Left ventricle myocardium inferior (tissue), 1 donor: ENCODE data around the gene PDE6A. TPM values are rescaled to one million over a fixed set of nuclear protein-coding genes. Genes with fewer than 3 reads are reported as not detected.

Experiments used
- DNase-seq: peaks from one replicate; pipeline ENCODE4 v3.0.0-alpha.2; 2020
- H3K27ac ChIP-seq: fragments of 200-600 bp; replicated peaks from 2 replicates; pipeline ENCODE4 v1.8.0; 2021
- H3K27me3 ChIP-seq: fragments of 200-600 bp; 2 replicates; pipeline ENCODE4 v1.8.0; 2021; ENCODE audit warnings: low read depth
- H3K36me3 ChIP-seq: fragments of 200-600 bp; 2 replicates; pipeline ENCODE4 v1.8.0; 2021
- H3K4me1 ChIP-seq: fragments of 200-600 bp; 2 replicates; pipeline ENCODE4 v1.8.0; 2021
- H3K4me3 ChIP-seq: fragments of 200-600 bp; 2 replicates; pipeline ENCODE4 v1.8.0; 2021; ENCODE audit warnings: mild to moderate bottlenecking, moderate library complexity
- H3K9me3 ChIP-seq: fragments of 200-600 bp; replicated peaks from 2 replicates; pipeline ENCODE4 v1.8.0; 2021
- intact Hi-C: fragments of 100-400 bp; cut with micrococcal nuclease; formaldehyde crosslinking; loops from one replicate; pipeline ENCODE4 v1.11.0; 2022
- total RNA-seq: library from RNA; stranded (reverse); fragmentation: NEBNext Ultra II Directional; extraction: Animal tissue kit (Norgen Biotek cat#: 25700); gene quantifications from one replicate; pipeline ENCODE4 v1.2.1, GENCODE V29; 2021
- TF ChIP-seq, protein P1 (sequence below): fragments of 200-600 bp; IDR thresholded peaks from 2 replicates; pipeline ENCODE4 v1.8.0; 2021; ENCODE audit warnings: antibody characterized with exemption, mild to moderate bottlenecking, borderline replicate concordance
- donor health status: DM: no; HTN: yes; CAD: no; lungs with severe emphysema.

PDE6A gene
- total RNA-seq, 1 donor from 2014 or later: 0.22 TPM

DNA sequence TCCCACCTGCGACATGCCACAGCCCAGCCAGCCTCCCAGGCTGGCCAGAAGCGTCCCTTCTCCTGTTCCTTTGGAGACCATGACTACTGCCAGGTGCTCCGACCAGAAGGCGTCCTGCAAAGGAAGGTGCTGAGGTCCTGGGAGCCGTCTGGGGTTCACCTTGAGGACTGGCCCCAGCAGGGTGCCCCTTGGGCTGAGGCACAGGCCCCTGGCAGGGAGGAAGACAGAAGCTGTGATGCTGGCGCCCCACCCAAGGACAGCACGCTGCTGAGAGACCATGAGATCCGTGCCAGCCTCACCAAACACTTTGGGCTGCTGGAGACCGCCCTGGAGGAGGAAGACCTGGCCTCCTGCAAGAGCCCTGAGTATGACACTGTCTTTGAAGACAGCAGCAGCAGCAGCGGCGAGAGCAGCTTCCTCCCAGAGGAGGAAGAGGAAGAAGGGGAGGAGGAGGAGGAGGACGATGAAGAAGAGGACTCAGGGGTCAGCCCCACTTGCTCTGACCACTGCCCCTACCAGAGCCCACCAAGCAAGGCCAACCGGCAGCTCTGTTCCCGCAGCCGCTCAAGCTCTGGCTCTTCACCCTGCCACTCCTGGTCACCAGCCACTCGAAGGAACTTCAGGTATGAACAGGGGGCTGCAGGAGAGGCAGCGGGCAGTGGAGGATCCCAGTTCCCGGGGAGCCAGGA is 108.0 kb downstream of the PDE6A start:
- peaks cover 75% of the 10 kb centered on the region for H3K4me1 ChIP-seq
- DNase-seq: no peak
- peaks cover 83% of the 10 kb centered on the region for H3K36me3 ChIP-seq
- H3K9me3 ChIP-seq: no peaks in the 10 kb centered on the region
- H3K4me3 ChIP-seq: no peak overlapping the region
- intact Hi-C loops: loop anchor here (10.0 kb wide), 2 partner anchors 128 to 158 kb away; partner anchors contain the start of gene SLC26A2
- no peaks in the 10 kb centered on the region for H3K27me3 ChIP-seq
- TF ChIP-seq, protein P1, sequence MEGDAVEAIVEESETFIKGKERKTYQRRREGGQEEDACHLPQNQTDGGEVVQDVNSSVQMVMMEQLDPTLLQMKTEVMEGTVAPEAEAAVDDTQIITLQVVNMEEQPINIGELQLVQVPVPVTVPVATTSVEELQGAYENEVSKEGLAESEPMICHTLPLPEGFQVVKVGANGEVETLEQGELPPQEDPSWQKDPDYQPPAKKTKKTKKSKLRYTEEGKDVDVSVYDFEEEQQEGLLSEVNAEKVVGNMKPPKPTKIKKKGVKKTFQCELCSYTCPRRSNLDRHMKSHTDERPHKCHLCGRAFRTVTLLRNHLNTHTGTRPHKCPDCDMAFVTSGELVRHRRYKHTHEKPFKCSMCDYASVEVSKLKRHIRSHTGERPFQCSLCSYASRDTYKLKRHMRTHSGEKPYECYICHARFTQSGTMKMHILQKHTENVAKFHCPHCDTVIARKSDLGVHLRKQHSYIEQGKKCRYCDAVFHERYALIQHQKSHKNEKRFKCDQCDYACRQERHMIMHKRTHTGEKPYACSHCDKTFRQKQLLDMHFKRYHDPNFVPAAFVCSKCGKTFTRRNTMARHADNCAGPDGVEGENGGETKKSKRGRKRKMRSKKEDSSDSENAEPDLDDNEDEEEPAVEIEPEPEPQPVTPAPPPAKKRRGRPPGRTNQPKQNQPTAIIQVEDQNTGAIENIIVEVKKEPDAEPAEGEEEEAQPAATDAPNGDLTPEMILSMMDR: no peak
- H3K27ac ChIP-seq: peak overlapping the region; percentile 33

DNA sequence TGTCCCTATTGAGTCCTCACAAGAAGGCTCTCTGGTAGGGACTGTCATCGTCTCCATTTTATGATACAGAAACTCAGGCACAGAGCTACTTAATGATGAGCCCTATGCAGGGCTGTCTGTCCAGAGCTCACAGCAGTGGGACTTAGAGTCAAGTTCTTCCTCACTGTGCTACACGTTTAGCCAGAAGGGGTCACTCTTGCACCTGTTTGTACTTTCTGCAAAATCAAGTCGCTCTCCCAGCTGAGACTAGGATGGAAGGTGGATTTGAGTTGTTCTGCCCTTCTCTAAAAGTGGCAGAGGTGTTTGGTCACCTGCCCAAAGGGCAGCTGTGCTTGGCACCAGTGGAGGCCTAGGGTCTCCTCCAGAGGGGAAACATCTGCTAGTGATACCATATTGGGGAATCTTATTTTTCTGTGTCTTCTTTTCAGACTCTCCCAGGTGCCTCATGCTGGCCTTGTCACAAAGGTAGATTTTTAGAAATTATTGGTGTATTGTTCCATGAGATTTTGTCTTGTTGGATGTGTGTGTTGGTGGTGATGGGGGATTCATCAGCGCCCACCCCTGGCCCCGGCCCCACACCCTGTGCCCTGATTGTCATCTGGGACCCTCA is 110.2 kb downstream of the PDE6A start:
- DNase-seq: no peak
- Histone ChIP-seq H3K4me3 (no peak overlapping the region), H3K27me3 (no peaks in the 10 kb centered on the region), H3K9me3 (no peaks in the 10 kb centered on the region), H3K4me1 (peaks cover 68% of the 10 kb centered on the region), H3K27ac (peak overlapping the region; percentile 8), H3K36me3 (peaks cover 80% of the 10 kb centered on the region)
- TF ChIP-seq, protein P1: peak; percentile 71
- intact Hi-C loops: loop anchor here (10.0 kb wide), 2 partner anchors 130 to 160 kb away; partner anchors contain the start of gene SLC26A2

DNA sequence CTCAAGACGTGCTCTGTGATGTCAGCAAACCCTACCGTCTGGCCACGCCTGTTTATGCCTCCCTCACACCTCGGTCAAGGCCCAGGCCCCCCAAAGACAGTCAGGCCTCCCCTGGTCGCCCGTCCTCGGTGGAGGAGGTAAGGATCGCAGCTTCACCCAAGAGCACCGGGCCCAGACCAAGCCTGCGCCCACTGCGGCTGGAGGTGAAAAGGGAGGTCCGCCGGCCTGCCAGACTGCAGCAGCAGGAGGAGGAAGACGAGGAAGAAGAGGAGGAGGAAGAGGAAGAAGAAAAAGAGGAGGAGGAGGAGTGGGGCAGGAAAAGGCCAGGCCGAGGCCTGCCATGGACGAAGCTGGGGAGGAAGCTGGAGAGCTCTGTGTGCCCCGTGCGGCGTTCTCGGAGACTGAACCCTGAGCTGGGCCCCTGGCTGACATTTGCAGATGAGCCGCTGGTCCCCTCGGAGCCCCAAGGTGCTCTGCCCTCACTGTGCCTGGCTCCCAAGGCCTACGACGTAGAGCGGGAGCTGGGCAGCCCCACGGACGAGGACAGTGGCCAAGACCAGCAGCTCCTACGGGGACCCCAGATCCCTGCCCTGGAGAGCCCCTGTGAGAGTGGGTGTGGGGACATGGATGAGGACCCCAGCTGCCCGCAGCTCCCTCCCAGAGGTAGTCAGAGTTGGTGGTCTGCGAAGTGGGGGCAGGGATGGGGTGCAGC is 111.3 kb downstream of the PDE6A start:
- Histone ChIP-seq H3K36me3 (peaks cover 73% of the 10 kb centered on the region), H3K9me3 (no peaks in the 10 kb centered on the region), H3K27ac (no peak overlapping the region), H3K4me1 (peaks cover 68% of the 10 kb centered on the region), H3K4me3 (no peak overlapping the region), H3K27me3 (no peaks in the 10 kb centered on the region)
- TF ChIP-seq, protein P1: no peak
- intact Hi-C loops: loop anchor here (10.0 kb wide), 2 partner anchors 132 to 162 kb away; partner anchors contain the start of gene SLC26A2
- no peak for DNase-seq

DNA sequence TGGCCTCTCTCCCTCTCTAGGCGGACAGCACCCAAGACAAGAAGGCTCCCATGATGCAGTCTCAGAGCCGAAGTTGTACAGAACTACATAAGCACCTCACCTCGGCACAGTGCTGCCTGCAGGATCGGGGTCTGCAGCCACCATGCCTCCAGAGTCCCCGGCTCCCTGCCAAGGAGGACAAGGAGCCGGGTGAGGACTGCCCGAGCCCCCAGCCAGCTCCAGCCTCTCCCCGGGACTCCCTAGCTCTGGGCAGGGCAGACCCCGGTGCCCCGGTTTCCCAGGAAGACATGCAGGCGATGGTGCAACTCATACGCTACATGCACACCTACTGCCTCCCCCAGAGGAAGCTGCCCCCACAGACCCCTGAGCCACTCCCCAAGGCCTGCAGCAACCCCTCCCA is 112.0 kb downstream of the PDE6A start:
- H3K36me3 ChIP-seq: peaks cover 71% of the 10 kb centered on the region
- intact Hi-C loops: loop anchor here (10.0 kb wide), 2 partner anchors 132 to 162 kb away; partner anchors contain the start of gene SLC26A2

DNA sequence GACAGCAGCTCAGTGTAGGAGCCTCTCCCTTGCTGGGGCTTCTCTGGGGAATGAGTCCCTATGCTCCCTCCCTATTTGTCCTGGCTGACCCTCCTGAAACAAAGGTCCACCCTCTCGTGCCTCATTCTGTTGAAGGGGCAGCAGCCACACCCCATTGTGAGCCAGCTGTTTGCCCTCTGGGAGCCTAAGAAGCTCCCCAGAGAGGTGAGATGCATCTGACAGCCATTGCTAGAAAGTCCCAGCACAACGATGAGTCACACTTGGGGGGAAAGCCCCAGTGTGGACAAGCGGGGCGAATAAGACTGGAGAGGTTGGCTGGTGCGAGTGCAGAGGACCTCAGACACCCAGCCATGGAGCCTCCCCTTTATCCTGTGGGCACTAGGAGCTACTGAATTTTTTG is 113.1 kb downstream of the PDE6A start:
- DNase-seq: no peak
- intact Hi-C loops: loop anchor here (10.0 kb wide), 2 partner anchors 133 to 163 kb away; partner anchors contain the start of gene SLC26A2
- H3K9me3 ChIP-seq: no peaks in the 10 kb centered on the region
- TF ChIP-seq, protein P1: no peak
- H3K4me1 ChIP-seq: peaks cover 68% of the 10 kb centered on the region
- no peaks in the 10 kb centered on the region for H3K27me3 ChIP-seq
- peaks cover 68% of the 10 kb centered on the region for H3K36me3 ChIP-seq
- peak overlapping the region; percentile 28 for H3K27ac ChIP-seq
- H3K4me3 ChIP-seq: no peak overlapping the region

More for the DNA sequence above, 112.0 kb downstream of the PDE6A start:
- Histone ChIP-seq H3K4me3 (no peak overlapping the region), H3K27ac (no peak overlapping the region), H3K9me3 (no peaks in the 10 kb centered on the region), H3K4me1 (peaks cover 68% of the 10 kb centered on the region), H3K27me3 (no peaks in the 10 kb centered on the region)
- TF ChIP-seq, protein P1: no peak
- DNase-seq: no peak
